Astrocyte (in vitro differentiated cells and primary cell): ENCODE measurements around the gene IQGAP2. TPM values are rescaled to one million over a fixed set of nuclear protein-coding genes. Genes with fewer than 3 reads are reported as not detected.

ENCODE experiments used
- DNase-seq: peaks from one replicate; pipeline ENCODE4 v3.0.0-alpha.2; 2010; ENCODE audit warnings: low read depth
- FAIRE-seq: peaks from 2 replicates; lab custom pipeline; 2011; peaks lifted over from hg19 to GRCh38; lab: Jason Lieb, UNC
- H2AFZ ChIP-seq: 2 replicates; pipeline ENCODE4 v1.6.0; 2012; ENCODE audit warnings: low read depth, low read length, inconsistent platforms
- H3K27ac ChIP-seq: 2 replicates; pipeline ENCODE4 v1.5.1; 2011; ENCODE audit warnings: low read depth, low read length, inconsistent platforms
- H3K27me3 ChIP-seq: 2 replicates; pipeline ENCODE4 v1.6.0; 2011; ENCODE audit warnings: low read length, inconsistent platforms; ENCODE audit not compliant: insufficient read depth
- H3K36me3 ChIP-seq: 2 replicates; pipeline ENCODE4 v1.5.1; 2011; ENCODE audit warnings: low read length, inconsistent platforms; ENCODE audit not compliant: insufficient read depth
- H3K4me1 ChIP-seq: 2 replicates; pipeline ENCODE4 v1.5.1; 2011; ENCODE audit warnings: low read length, inconsistent platforms; ENCODE audit not compliant: insufficient read depth
- H3K4me2 ChIP-seq: 2 replicates; pipeline ENCODE4 v1.6.0; 2012; ENCODE audit warnings: low read length, inconsistent platforms
- H3K4me3 ChIP-seq: 2 replicates; pipeline ENCODE4 v1.5.1; 2011; ENCODE audit warnings: low read depth, mild to moderate bottlenecking, low read length, inconsistent platforms; ENCODE audit not compliant: insufficient read depth
- H3K79me2 ChIP-seq: 2 replicates; pipeline ENCODE4 v1.6.0; 2012; ENCODE audit warnings: mild to moderate bottlenecking, low read length, inconsistent platforms; ENCODE audit not compliant: insufficient read depth
- H3K9ac ChIP-seq: 2 replicates; pipeline ENCODE4 v1.6.0; 2012; ENCODE audit warnings: mild to moderate bottlenecking, low read length, inconsistent platforms
- H3K9me3 ChIP-seq: 2 replicates; pipeline ENCODE4 v1.5.1; 2012; ENCODE audit warnings: low read depth, mild to moderate bottlenecking, low read length, inconsistent platforms; ENCODE audit not compliant: insufficient read depth
- H4K20me1 ChIP-seq: 2 replicates; pipeline ENCODE4 v1.6.0; 2012; ENCODE audit warnings: low read length, inconsistent platforms; ENCODE audit not compliant: insufficient read depth
- H3K27ac Mint-ChIP-seq: one replicate; pipeline ENCODE4 v1.8.0; 2021; ENCODE audit warnings: mild to moderate bottlenecking, mixed read lengths; ENCODE audit not compliant: unreplicated experiment
- H3K27me3 Mint-ChIP-seq: one replicate; pipeline ENCODE4 v1.8.0; 2021; ENCODE audit warnings: low read depth, mixed read lengths; ENCODE audit not compliant: unreplicated experiment
- H3K36me3 Mint-ChIP-seq: one replicate; pipeline ENCODE4 v1.8.0; 2021; ENCODE audit warnings: low read depth, mixed read lengths; ENCODE audit not compliant: unreplicated experiment
- H3K4me1 Mint-ChIP-seq: one replicate; pipeline ENCODE4 v1.8.0; 2021; ENCODE audit warnings: low read depth, mixed read lengths; ENCODE audit not compliant: unreplicated experiment
- H3K4me3 Mint-ChIP-seq: one replicate; pipeline ENCODE4 v1.8.0; 2021; ENCODE audit warnings: mild to moderate bottlenecking, moderate library complexity, mixed read lengths; ENCODE audit not compliant: unreplicated experiment
- H3K9me3 Mint-ChIP-seq: one replicate; pipeline ENCODE4 v1.8.0; 2021; ENCODE audit warnings: mild to moderate bottlenecking, mixed read lengths; ENCODE audit not compliant: unreplicated experiment
- EZH2 ChIP-seq: IDR thresholded peaks from 2 replicates; pipeline ENCODE4 v1.6.1; 2012; ENCODE audit warnings: mild to moderate bottlenecking, low read length, inconsistent platforms; ENCODE audit not compliant: insufficient read depth
- total RNA-seq: library from RNA; stranded (reverse); gene quantifications from 2 replicates; pipeline ENCODE4 v1.2.1, GENCODE V29; 2021
- TF ChIP-seq, protein P1 (sequence below): IDR thresholded peaks from 2 replicates; pipeline ENCODE4 v1.5.1; 2011; ENCODE audit warnings: low read depth, mild to moderate bottlenecking, inconsistent platforms, low read length, moderate library complexity; ENCODE audit not compliant: insufficient read depth

IQGAP2 gene
- total RNA-seq, 1 donor from 2014 or later, result 2.9 TPM

- no peak for FAIRE-seq
- Mint-ChIP-seq H3K4me3 (no peak overlapping the region), H3K27ac (no peak overlapping the region), H3K36me3 (no peaks in the 10 kb centered on the region), H3K9me3 (no peaks in the 10 kb centered on the region), H3K27me3 (peaks cover 8% of the 10 kb centered on the region), H3K4me1 (peaks cover 4% of the 10 kb centered on the region)
- H3K27ac ChIP-seq, result no peak overlapping the region
- no peaks in the 10 kb centered on the region for H3K27me3 ChIP-seq
- no peak overlapping the region for H3K4me3 ChIP-seq
- no peak for DNase-seq
- H3K9me3 ChIP-seq, result no peaks in the 10 kb centered on the region
- no peak for TF ChIP-seq EZH2
- TF ChIP-seq, protein P1, sequence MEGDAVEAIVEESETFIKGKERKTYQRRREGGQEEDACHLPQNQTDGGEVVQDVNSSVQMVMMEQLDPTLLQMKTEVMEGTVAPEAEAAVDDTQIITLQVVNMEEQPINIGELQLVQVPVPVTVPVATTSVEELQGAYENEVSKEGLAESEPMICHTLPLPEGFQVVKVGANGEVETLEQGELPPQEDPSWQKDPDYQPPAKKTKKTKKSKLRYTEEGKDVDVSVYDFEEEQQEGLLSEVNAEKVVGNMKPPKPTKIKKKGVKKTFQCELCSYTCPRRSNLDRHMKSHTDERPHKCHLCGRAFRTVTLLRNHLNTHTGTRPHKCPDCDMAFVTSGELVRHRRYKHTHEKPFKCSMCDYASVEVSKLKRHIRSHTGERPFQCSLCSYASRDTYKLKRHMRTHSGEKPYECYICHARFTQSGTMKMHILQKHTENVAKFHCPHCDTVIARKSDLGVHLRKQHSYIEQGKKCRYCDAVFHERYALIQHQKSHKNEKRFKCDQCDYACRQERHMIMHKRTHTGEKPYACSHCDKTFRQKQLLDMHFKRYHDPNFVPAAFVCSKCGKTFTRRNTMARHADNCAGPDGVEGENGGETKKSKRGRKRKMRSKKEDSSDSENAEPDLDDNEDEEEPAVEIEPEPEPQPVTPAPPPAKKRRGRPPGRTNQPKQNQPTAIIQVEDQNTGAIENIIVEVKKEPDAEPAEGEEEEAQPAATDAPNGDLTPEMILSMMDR, result no peak
- no peaks in the 10 kb centered on the region for H3K36me3 ChIP-seq
- H3K9ac ChIP-seq, result no peak overlapping the region
- no peak overlapping the region for H3K4me2 ChIP-seq
- no peaks in the 10 kb centered on the region for H3K4me1 ChIP-seq
- H3K79me2 ChIP-seq, result no peaks in the 10 kb centered on the region
- no peak overlapping the region for H2AFZ ChIP-seq
- H4K20me1 ChIP-seq, result no peaks in the 10 kb centered on the region
Observed at GRCh38 chr5:76386360-76386759, 16.7 kb upstream of the IQGAP2 start.

- no peak for TF ChIP-seq EZH2
- TF ChIP-seq, protein P1, result no peak
- Histone ChIP-seq H3K79me2 (no peaks in the 10 kb centered on the region), H3K9ac (no peak overlapping the region), H3K9me3 (no peaks in the 10 kb centered on the region), H4K20me1 (no peaks in the 10 kb centered on the region), H3K4me1 (no peaks in the 10 kb centered on the region), H3K4me2 (no peak overlapping the region), H3K36me3 (no peaks in the 10 kb centered on the region), H3K27me3 (no peaks in the 10 kb centered on the region), H3K4me3 (no peak overlapping the region), H2AFZ (no peak overlapping the region), H3K27ac (no peak overlapping the region)
- FAIRE-seq (no peak), DNase-seq (no peak)
- Mint-ChIP-seq H3K36me3 (no peaks in the 10 kb centered on the region), H3K9me3 (no peaks in the 10 kb centered on the region), H3K4me3 (no peak overlapping the region), H3K4me1 (peaks cover 7% of the 10 kb centered on the region), H3K27me3 (peaks cover 5% of the 10 kb centered on the region), H3K27ac (no peak overlapping the region)
Observed at GRCh38 chr5:76388236-76388635, 14.8 kb upstream of the IQGAP2 start.

GRCh38 chr5:76388791-76389512, 14.1 kb upstream of the IQGAP2 start:
- Mint-ChIP-seq H3K27me3 (peaks cover 3% of the 10 kb centered on the region), H3K9me3 (no peaks in the 10 kb centered on the region), H3K4me1 (peaks cover 7% of the 10 kb centered on the region), H3K4me3 (no peak overlapping the region), H3K27ac (no peak overlapping the region), H3K36me3 (no peaks in the 10 kb centered on the region)
- Histone ChIP-seq H3K79me2 (no peaks in the 10 kb centered on the region), H4K20me1 (no peaks in the 10 kb centered on the region), H3K27me3 (no peaks in the 10 kb centered on the region), H3K27ac (no peak overlapping the region), H2AFZ (no peak overlapping the region), H3K4me3 (no peak overlapping the region), H3K4me2 (no peak overlapping the region), H3K4me1 (no peaks in the 10 kb centered on the region), H3K9me3 (no peaks in the 10 kb centered on the region), H3K9ac (no peak overlapping the region), H3K36me3 (no peaks in the 10 kb centered on the region)
- no peak for FAIRE-seq
- TF ChIP-seq, protein P1, result no peak
- TF ChIP-seq EZH2, result no peak
- no peak for DNase-seq
